H1 (cell line): ENCODE results near the gene MYO15A. TPM values are rescaled to one million over a fixed set of nuclear protein-coding genes. Genes with fewer than 3 reads are reported as not detected.

Source experiments
- CREB1 ChIP-seq: IDR thresholded peaks from 2 replicates; pipeline ENCODE4 v1.6.1; 2012; ENCODE audit warnings: inconsistent platforms
- EZH2 ChIP-seq: fragments of 200-600 bp; sonication (generic); IDR thresholded peaks from 2 replicates; pipeline ENCODE4 v1.7.1; 2012; ENCODE audit warnings: low read depth, mild to moderate bottlenecking, moderate library complexity, low read length, inconsistent platforms; ENCODE audit not compliant: severe bottlenecking
- FOSL1 ChIP-seq: IDR thresholded peaks from 2 replicates; pipeline ENCODE4 v1.6.1; 2011; ENCODE audit warnings: mild to moderate bottlenecking, low read depth, low read length, moderate library complexity; ENCODE audit not compliant: insufficient read depth
- JUN ChIP-seq: IDR thresholded peaks from 2 replicates; pipeline ENCODE4 v1.6.1; 2011; ENCODE audit warnings: low read depth, mild to moderate bottlenecking, improper control_type of control experiment, low read length
- PHF8 ChIP-seq: fragments of 200-600 bp; sonication (generic); conservative IDR thresholded peaks from 2 replicates; pipeline ENCODE4 v1.7.1; 2012; ENCODE audit warnings: low read depth, mild to moderate bottlenecking, inconsistent platforms, low read length, moderate library complexity
- RFX5 ChIP-seq: IDR thresholded peaks from 2 replicates; pipeline ENCODE4 v1.6.1; 2011; ENCODE audit warnings: low read depth, low read length, improper control_type of control experiment, borderline replicate concordance
- SAP30 ChIP-seq: fragments of 300-600 bp; sonication (generic); IDR thresholded peaks from 2 replicates; pipeline ENCODE4 v1.7.1; 2012; ENCODE audit warnings: low read length, moderate library complexity, mild to moderate bottlenecking, inconsistent platforms; ENCODE audit not compliant: insufficient read depth, insufficient replicate concordance
- SP1 ChIP-seq: IDR thresholded peaks from 2 replicates; pipeline ENCODE4 v1.6.1; 2011; ENCODE audit warnings: low read depth, low read length
- YY1 ChIP-seq: IDR thresholded peaks from 2 replicates; pipeline ENCODE4 v1.6.1; 2011; ENCODE audit warnings: low read depth, mild to moderate bottlenecking, low read length
- polyA plus RNA-seq, 7 experiments: library from polyadenylated mRNA; depleted of rRNA in 3 of 7; stranded (reverse) in 5 of 7; unstranded in 2 of 7; fragments of >200 nt in 5 of 7; fragments of 200-250 nt in 2 of 7; gene quantifications; 1 replicate in 5 of 7; 2 replicates in 1 of 7; 4 replicates in 1 of 7; pipeline versions ENCODE4 v1.2.1 to v1.2.3, GENCODE V29; 2011 to 2013; ENCODE audit warnings: missing spikeins in 2 of 7, mixed read lengths in 2 of 7
- total RNA-seq: library from RNA; stranded (reverse); fragmentation: NEBNext Ultra II Directional; extraction: Animal tissue kit (Norgen Biotek cat#: 25700); gene quantifications from 2 replicates; pipeline ENCODE4 v1.2.1, GENCODE V29; 2021
- TF ChIP-seq, protein P1 (sequence below): fragments of 300-600 bp; sonication (generic); IDR thresholded peaks from 2 replicates; pipeline ENCODE4 v1.7.1; 2012; ENCODE audit warnings: low read length, moderate library complexity, mild to moderate bottlenecking, inconsistent platforms; ENCODE audit not compliant: insufficient replicate concordance
- TF ChIP-seq, protein P2 (sequence below): IDR thresholded peaks from 2 replicates; pipeline ENCODE4 v1.6.1; 2011; ENCODE audit warnings: low read length, improper control_type of control experiment

The MYO15A gene
- total and polyA plus RNA-seq, 2 of the 8 experiments (the other 6 are each of a cell fraction or from before 2014, with no cell fraction given), result 1.6 to 4.2 TPM

DNA sequence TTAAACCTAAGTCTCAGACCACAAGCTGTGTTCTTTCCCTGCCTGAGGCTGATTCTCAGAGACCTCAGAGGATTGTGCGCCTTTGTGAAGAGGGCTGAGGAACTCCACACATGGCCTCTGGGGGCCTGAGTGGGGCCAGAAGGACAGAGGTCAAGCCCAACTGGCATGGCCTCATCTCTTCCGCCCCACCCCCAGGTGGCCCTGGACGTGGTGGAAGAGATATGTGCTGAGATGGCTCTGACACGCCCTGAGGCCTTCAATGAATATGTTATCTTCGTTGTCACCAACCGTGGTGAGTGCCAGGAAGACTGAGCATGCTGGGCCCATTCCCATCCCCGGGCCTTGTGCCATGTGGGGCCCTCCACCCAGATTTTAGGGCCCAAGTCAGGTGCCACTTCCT lies 55.0 kb downstream of the MYO15A start (continued):
- TF ChIP-seq, protein P1, sequence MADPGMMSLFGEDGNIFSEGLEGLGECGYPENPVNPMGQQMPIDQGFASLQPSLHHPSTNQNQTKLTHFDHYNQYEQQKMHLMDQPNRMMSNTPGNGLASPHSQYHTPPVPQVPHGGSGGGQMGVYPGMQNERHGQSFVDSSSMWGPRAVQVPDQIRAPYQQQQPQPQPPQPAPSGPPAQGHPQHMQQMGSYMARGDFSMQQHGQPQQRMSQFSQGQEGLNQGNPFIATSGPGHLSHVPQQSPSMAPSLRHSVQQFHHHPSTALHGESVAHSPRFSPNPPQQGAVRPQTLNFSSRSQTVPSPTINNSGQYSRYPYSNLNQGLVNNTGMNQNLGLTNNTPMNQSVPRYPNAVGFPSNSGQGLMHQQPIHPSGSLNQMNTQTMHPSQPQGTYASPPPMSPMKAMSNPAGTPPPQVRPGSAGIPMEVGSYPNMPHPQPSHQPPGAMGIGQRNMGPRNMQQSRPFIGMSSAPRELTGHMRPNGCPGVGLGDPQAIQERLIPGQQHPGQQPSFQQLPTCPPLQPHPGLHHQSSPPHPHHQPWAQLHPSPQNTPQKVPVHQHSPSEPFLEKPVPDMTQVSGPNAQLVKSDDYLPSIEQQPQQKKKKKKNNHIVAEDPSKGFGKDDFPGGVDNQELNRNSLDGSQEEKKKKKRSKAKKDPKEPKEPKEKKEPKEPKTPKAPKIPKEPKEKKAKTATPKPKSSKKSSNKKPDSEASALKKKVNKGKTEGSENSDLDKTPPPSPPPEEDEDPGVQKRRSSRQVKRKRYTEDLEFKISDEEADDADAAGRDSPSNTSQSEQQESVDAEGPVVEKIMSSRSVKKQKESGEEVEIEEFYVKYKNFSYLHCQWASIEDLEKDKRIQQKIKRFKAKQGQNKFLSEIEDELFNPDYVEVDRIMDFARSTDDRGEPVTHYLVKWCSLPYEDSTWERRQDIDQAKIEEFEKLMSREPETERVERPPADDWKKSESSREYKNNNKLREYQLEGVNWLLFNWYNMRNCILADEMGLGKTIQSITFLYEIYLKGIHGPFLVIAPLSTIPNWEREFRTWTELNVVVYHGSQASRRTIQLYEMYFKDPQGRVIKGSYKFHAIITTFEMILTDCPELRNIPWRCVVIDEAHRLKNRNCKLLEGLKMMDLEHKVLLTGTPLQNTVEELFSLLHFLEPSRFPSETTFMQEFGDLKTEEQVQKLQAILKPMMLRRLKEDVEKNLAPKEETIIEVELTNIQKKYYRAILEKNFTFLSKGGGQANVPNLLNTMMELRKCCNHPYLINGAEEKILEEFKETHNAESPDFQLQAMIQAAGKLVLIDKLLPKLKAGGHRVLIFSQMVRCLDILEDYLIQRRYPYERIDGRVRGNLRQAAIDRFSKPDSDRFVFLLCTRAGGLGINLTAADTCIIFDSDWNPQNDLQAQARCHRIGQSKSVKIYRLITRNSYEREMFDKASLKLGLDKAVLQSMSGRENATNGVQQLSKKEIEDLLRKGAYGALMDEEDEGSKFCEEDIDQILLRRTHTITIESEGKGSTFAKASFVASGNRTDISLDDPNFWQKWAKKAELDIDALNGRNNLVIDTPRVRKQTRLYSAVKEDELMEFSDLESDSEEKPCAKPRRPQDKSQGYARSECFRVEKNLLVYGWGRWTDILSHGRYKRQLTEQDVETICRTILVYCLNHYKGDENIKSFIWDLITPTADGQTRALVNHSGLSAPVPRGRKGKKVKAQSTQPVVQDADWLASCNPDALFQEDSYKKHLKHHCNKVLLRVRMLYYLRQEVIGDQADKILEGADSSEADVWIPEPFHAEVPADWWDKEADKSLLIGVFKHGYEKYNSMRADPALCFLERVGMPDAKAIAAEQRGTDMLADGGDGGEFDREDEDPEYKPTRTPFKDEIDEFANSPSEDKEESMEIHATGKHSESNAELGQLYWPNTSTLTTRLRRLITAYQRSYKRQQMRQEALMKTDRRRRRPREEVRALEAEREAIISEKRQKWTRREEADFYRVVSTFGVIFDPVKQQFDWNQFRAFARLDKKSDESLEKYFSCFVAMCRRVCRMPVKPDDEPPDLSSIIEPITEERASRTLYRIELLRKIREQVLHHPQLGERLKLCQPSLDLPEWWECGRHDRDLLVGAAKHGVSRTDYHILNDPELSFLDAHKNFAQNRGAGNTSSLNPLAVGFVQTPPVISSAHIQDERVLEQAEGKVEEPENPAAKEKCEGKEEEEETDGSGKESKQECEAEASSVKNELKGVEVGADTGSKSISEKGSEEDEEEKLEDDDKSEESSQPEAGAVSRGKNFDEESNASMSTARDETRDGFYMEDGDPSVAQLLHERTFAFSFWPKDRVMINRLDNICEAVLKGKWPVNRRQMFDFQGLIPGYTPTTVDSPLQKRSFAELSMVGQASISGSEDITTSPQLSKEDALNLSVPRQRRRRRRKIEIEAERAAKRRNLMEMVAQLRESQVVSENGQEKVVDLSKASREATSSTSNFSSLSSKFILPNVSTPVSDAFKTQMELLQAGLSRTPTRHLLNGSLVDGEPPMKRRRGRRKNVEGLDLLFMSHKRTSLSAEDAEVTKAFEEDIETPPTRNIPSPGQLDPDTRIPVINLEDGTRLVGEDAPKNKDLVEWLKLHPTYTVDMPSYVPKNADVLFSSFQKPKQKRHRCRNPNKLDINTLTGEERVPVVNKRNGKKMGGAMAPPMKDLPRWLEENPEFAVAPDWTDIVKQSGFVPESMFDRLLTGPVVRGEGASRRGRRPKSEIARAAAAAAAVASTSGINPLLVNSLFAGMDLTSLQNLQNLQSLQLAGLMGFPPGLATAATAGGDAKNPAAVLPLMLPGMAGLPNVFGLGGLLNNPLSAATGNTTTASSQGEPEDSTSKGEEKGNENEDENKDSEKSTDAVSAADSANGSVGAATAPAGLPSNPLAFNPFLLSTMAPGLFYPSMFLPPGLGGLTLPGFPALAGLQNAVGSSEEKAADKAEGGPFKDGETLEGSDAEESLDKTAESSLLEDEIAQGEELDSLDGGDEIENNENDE, result no peak
- TF ChIP-seq, protein P2, sequence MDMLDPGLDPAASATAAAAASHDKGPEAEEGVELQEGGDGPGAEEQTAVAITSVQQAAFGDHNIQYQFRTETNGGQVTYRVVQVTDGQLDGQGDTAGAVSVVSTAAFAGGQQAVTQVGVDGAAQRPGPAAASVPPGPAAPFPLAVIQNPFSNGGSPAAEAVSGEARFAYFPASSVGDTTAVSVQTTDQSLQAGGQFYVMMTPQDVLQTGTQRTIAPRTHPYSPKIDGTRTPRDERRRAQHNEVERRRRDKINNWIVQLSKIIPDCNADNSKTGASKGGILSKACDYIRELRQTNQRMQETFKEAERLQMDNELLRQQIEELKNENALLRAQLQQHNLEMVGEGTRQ, result no peak
- no peak for TF ChIP-seq SP1
- no peak for TF ChIP-seq SAP30
- TF ChIP-seq CREB1, result no peak
- no peak for TF ChIP-seq JUN
- TF ChIP-seq FOSL1, result no peak
- TF ChIP-seq PHF8, result no peak
- TF ChIP-seq EZH2, result no peak
- no peak for TF ChIP-seq RFX5
- no peak for TF ChIP-seq YY1
